Endothelial cell (in vitro differentiated cells): ENCODE results near the gene IL1RAP. TPM values are rescaled to one million over a fixed set of nuclear protein-coding genes. Genes with fewer than 3 reads are reported as not detected.
"Not testable (repeated sequence)": the region's sequence is repeated elsewhere in the genome, so short reads cannot be mapped to it uniquely, and the experiment has no call there.

Experiments used
- DNase-seq: peaks from one replicate; pipeline ENCODE4 v3.0.0; 2021; ENCODE audit warnings: low spot score
- H3K27ac Mint-ChIP-seq: one replicate; pipeline ENCODE4 v1.8.0; 2021; ENCODE audit warnings: mixed read lengths, inconsistent platforms; ENCODE audit not compliant: unreplicated experiment
- H3K27me3 Mint-ChIP-seq: one replicate; pipeline ENCODE4 v1.8.0; 2021; ENCODE audit warnings: mild to moderate bottlenecking, moderate library complexity, mixed read lengths, inconsistent platforms; ENCODE audit not compliant: unreplicated experiment
- H3K36me3 Mint-ChIP-seq: one replicate; pipeline ENCODE4 v1.8.0; 2021; ENCODE audit warnings: mild to moderate bottlenecking, low read depth, mixed read lengths, inconsistent platforms; ENCODE audit not compliant: unreplicated experiment
- H3K4me1 Mint-ChIP-seq: one replicate; pipeline ENCODE4 v1.8.0; 2021; ENCODE audit warnings: mild to moderate bottlenecking, mixed read lengths, inconsistent platforms; ENCODE audit not compliant: unreplicated experiment
- H3K4me3 Mint-ChIP-seq: one replicate; pipeline ENCODE4 v1.8.0; 2021; ENCODE audit warnings: mild to moderate bottlenecking, mixed read lengths, inconsistent platforms; ENCODE audit not compliant: unreplicated experiment
- H3K9me3 Mint-ChIP-seq: one replicate; pipeline ENCODE4 v1.8.0; 2021; ENCODE audit warnings: mixed read lengths, inconsistent platforms; ENCODE audit not compliant: unreplicated experiment
- long read RNA-seq: library from polyadenylated mRNA; unstranded; transcript quantifications from one replicate; pipeline ENCODE4 v2.0.0, GENCODE V29; 2020; ENCODE audit not compliant: unreplicated experiment
- total RNA-seq: library from RNA; stranded (reverse); fragmentation: NEBNext Ultra II Directional; extraction: Animal tissue kit (Norgen Biotek cat#: 25700); gene quantifications from one replicate; pipeline ENCODE4 v1.2.1, GENCODE V29; 2021; ENCODE audit not compliant: unreplicated experiment
- TF ChIP-seq, protein P1 (sequence below): fragments of 200-600 bp; sonication (generic); IDR thresholded peaks from one replicate; pipeline ENCODE4 v1.5.0; 2021; ENCODE audit warnings: antibody characterized with exemption; ENCODE audit not compliant: unreplicated experiment

IL1RAP gene, protein sequence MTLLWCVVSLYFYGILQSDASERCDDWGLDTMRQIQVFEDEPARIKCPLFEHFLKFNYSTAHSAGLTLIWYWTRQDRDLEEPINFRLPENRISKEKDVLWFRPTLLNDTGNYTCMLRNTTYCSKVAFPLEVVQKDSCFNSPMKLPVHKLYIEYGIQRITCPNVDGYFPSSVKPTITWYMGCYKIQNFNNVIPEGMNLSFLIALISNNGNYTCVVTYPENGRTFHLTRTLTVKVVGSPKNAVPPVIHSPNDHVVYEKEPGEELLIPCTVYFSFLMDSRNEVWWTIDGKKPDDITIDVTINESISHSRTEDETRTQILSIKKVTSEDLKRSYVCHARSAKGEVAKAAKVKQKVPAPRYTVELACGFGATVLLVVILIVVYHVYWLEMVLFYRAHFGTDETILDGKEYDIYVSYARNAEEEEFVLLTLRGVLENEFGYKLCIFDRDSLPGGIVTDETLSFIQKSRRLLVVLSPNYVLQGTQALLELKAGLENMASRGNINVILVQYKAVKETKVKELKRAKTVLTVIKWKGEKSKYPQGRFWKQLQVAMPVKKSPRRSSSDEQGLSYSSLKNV
- 7.7 TPM for total RNA-seq
- long read RNA-seq: 0 reads

GRCh38 chr3:190513409-190514370 is at the start of gene IL1RAP:
Gene IL1RAP (plus strand): TSS chr3:190514085. CDS start chr3:190564290, 50,205 bp downstream.
- Mint-ChIP-seq H3K27me3 (peaks cover 16% of the 10 kb centered on the region), H3K4me3 (peak within 1 kb of the TSS; percentile 92), H3K4me1 (peaks cover 8% of the 10 kb centered on the region), H3K36me3 (no peaks in the 10 kb centered on the region), H3K27ac (peak within 1 kb of the TSS; percentile 54), H3K9me3 (no peaks in the 10 kb centered on the region)
- TF ChIP-seq, protein P1, sequence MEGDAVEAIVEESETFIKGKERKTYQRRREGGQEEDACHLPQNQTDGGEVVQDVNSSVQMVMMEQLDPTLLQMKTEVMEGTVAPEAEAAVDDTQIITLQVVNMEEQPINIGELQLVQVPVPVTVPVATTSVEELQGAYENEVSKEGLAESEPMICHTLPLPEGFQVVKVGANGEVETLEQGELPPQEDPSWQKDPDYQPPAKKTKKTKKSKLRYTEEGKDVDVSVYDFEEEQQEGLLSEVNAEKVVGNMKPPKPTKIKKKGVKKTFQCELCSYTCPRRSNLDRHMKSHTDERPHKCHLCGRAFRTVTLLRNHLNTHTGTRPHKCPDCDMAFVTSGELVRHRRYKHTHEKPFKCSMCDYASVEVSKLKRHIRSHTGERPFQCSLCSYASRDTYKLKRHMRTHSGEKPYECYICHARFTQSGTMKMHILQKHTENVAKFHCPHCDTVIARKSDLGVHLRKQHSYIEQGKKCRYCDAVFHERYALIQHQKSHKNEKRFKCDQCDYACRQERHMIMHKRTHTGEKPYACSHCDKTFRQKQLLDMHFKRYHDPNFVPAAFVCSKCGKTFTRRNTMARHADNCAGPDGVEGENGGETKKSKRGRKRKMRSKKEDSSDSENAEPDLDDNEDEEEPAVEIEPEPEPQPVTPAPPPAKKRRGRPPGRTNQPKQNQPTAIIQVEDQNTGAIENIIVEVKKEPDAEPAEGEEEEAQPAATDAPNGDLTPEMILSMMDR: peak; percentile 73
- DNase-seq: peak; percentile 91

- Mint-ChIP-seq H3K27ac (no peak overlapping the region), H3K27me3 (no peaks in the 10 kb centered on the region), H3K4me1 (no peaks in the 10 kb centered on the region), H3K4me3 (no peak overlapping the region), H3K36me3 (no peaks in the 10 kb centered on the region), H3K9me3 (no peaks in the 10 kb centered on the region)
- TF ChIP-seq, protein P1: no peak
- DNase-seq: no peak
Observed at GRCh38 chr3:190467922-190468321, 46.0 kb upstream of the IL1RAP start.

- not testable (repeated sequence) for H3K9me3 Mint-ChIP-seq, H3K36me3 Mint-ChIP-seq, H3K27me3 Mint-ChIP-seq, H3K4me3 Mint-ChIP-seq, H3K27ac Mint-ChIP-seq, H3K4me1 Mint-ChIP-seq, DNase-seq
Observed at GRCh38 chr3:190473261-190473660, 40.6 kb upstream of the IL1RAP start.

GRCh38 chr3:190481779-190482178 is 32.1 kb upstream of the IL1RAP start:
- Mint-ChIP-seq H3K4me1 (no peaks in the 10 kb centered on the region), H3K9me3 (no peaks in the 10 kb centered on the region), H3K27ac (no peak overlapping the region), H3K27me3 (no peaks in the 10 kb centered on the region), H3K36me3 (no peaks in the 10 kb centered on the region), H3K4me3 (no peak overlapping the region)
- TF ChIP-seq, protein P1: no peak
- DNase-seq: no peak

DNA sequence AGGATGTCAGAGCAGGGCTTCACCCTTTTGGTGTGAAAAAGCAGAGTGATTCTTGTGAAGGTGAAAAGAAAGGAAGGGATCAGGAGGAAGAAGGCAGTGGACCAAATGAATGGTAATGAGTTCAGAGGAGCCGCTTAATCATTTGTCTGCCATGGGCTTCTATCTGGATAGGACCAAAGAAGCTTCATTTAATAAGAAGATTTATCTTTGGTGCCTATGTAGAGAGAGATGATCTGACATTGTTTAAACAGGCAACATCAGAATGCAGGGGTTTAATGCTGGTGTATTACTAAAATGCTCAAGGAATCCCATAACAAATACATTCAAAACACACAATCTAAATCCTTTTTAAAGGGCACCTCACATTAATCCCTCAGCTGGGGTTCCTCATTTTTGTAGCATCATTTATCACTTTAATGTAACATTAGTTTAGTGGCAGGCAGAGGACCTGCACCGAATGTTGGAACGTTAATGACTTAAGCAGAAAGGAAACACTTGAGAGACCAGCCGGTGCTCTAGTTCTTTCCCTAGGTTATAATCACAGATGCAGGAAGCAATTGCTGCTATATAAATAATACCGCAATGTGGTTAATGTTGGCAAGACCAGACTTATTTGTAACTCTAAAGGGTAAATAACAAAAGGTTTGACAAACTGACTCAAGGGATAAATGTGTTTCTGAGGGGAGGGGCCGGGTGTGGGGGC is 27.9 kb upstream of the IL1RAP start:
- H3K9me3 Mint-ChIP-seq: no peaks in the 10 kb centered on the region
- no peaks in the 10 kb centered on the region for H3K36me3 Mint-ChIP-seq
- TF ChIP-seq, protein P1: no peak
- no peak for DNase-seq
- no peak overlapping the region for H3K4me3 Mint-ChIP-seq
- no peaks in the 10 kb centered on the region for H3K27me3 Mint-ChIP-seq
- H3K27ac Mint-ChIP-seq: no peak overlapping the region
- no peaks in the 10 kb centered on the region for H3K4me1 Mint-ChIP-seq
